HepG2 (cell line): Measurements from ENCODE around the gene ARAP3. TPM values are rescaled to one million over a fixed set of nuclear protein-coding genes. Genes with fewer than 3 reads are reported as not detected.

ENCODE experiments used
- ARID4A ChIP-seq: sonication (generic); formaldehyde crosslinking; IDR thresholded peaks from 2 replicates; pipeline ENCODE4 v1.5.0; 2020; ENCODE audit warnings: mild to moderate bottlenecking, missing genetic modification reagents, borderline replicate concordance
- ATM ChIP-seq: fragments of 450-650 bp; IDR thresholded peaks from 2 replicates; pipeline ENCODE4 v1.7.1; 2017; ENCODE audit warnings: mild to moderate bottlenecking, borderline replicate concordance
- GMEB2 ChIP-seq: IDR thresholded peaks from 2 replicates; pipeline ENCODE4 v1.6.1; 2016; ENCODE audit warnings: missing biosample characterization, missing genetic modification reagents, low read depth
- HNRNPL ChIP-seq: fragments of 200-400 bp; formaldehyde crosslinking; IDR thresholded peaks from 2 replicates; pipeline ENCODE4 v1.6.1; 2017; ENCODE audit warnings: mild to moderate bottlenecking, low read depth, low read length
- PATZ1 ChIP-seq: sonication (generic); formaldehyde crosslinking; IDR thresholded peaks from 2 replicates; pipeline ENCODE4 v1.4.0; 2020; ENCODE audit warnings: missing genetic modification reagents
- PRDM4 ChIP-seq: sonication (generic); formaldehyde crosslinking; IDR thresholded peaks from 2 replicates; pipeline ENCODE4 v1.9.0; 2021; ENCODE audit warnings: missing genetic modification reagents, borderline replicate concordance
- SMARCC2 ChIP-seq: fragments of 450-650 bp; IDR thresholded peaks from 2 replicates; pipeline ENCODE4 v1.6.1; 2017; ENCODE audit warnings: antibody characterized with exemption, mild to moderate bottlenecking
- ZEB1 ChIP-seq: IDR thresholded peaks from 2 replicates; pipeline ENCODE4 v1.6.1; 2012; ENCODE audit warnings: mild to moderate bottlenecking, low read depth, inconsistent platforms; ENCODE audit not compliant: insufficient replicate concordance
- ZNF142 ChIP-seq: sonication (generic); formaldehyde crosslinking; IDR thresholded peaks from 2 replicates; pipeline ENCODE4 v1.4.0; 2020; ENCODE audit warnings: missing genetic modification reagents
- ZNF720 ChIP-seq: sonication (generic); formaldehyde crosslinking; IDR thresholded peaks from 2 replicates; pipeline ENCODE4 v1.4.0; 2020; ENCODE audit warnings: missing genetic modification reagents
- polyA plus RNA-seq, 8 experiments: library from polyadenylated mRNA; depleted of rRNA in 3 of 8; stranded (reverse) in 7 of 8; unstranded in 1 of 8; fragments of >200 nt; fragmentation: Illumina TruSeq in 4 of 8; extraction: Trizol in 4 of 8; gene quantifications; 2 replicates each; pipeline versions ENCODE4 v1.2.1 to v1.2.3, GENCODE V29; 2011 to 2016; ENCODE audit warnings: low read depth in 4 of 8, missing spikeins in 1 of 8, mixed read lengths in 1 of 8; ENCODE audit not compliant: insufficient read depth in 1 of 8
- total RNA-seq, 5 experiments: library from RNA; depleted of rRNA; stranded (reverse); fragments of >200 nt; fragmentation: Illumina TruSeq; extraction: Trizol; gene quantifications; 2 replicates each; pipeline ENCODE4 v1.2.3, GENCODE V29; 2016; ENCODE audit warnings: low read depth in 1 of 5

ARAP3 gene
- total and polyA plus RNA-seq, 2 of the 13 experiments (the other 11 are each of a cell fraction or from before 2014, with no cell fraction given), result 0.25 TPM; not detected in 1

- no peak for TF ChIP-seq ZNF142
- TF ChIP-seq GMEB2 (CRISPR knock-in tag), result no peak
- TF ChIP-seq ATM, result no peak
- no peak for TF ChIP-seq SMARCC2
- TF ChIP-seq PATZ1 (CRISPR knock-in tag), result peak; percentile 22; the same call in 1 of the 2 replicates
- TF ChIP-seq ARID4A (CRISPR knock-in tag), result peak; percentile 1; the same call in 1 of the 2 replicates
- peak; percentile 43 for TF ChIP-seq ZEB1
- no peak for TF ChIP-seq ZNF720
- no peak for TF ChIP-seq HNRNPL
- no peak for TF ChIP-seq PRDM4 (CRISPR knock-in tag)
These were observed 63.8 kb downstream of the ARAP3 start (continued) for GRCh38 chr5:141618030-141618803.
